K562 (cell line): ENCODE data around the gene GPR3. TPM values are rescaled to one million over a fixed set of nuclear protein-coding genes. Genes with fewer than 3 reads are reported as not detected.

ENCODE experiments used
- ATF3 ChIP-seq, 2 experiments: fragments of 450-650 bp in 1 of 2; sonication (generic) in 1 of 2; formaldehyde crosslinking in 1 of 2; IDR thresholded peaks in 1 of 2; conservative IDR thresholded peaks in 1 of 2; 2 replicates each; pipeline versions ENCODE4 v1.6.1 to v1.8.1; 2016 to 2023; ENCODE audit warnings: mild to moderate bottlenecking in 2 of 2, moderate library complexity in 2 of 2, inconsistent platforms in 1 of 2, missing genetic modification reagents in 1 of 2
- ATF7 ChIP-seq: fragments of 450-650 bp; IDR thresholded peaks from 2 replicates; pipeline ENCODE4 v1.7.1; 2014; ENCODE audit warnings: mild to moderate bottlenecking, moderate library complexity
- BACH1 ChIP-seq: fragments of 200-800 bp; sonication (Bioruptor generic); IDR thresholded peaks from 2 replicates; pipeline ENCODE4 v1.6.1; 2016; ENCODE audit warnings: missing genetic modification characterization, missing compliant biosample characterization
- ESRRB ChIP-seq: fragments of 250-450 bp; sonication (Bioruptor Pico); IDR thresholded peaks from 2 replicates; pipeline ENCODE4 v1.5.0; 2020; ENCODE audit warnings: mild to moderate bottlenecking, moderate library complexity, borderline replicate concordance
- FOSL1 ChIP-seq: fragments of 200-800 bp; sonication (Bioruptor generic); conservative IDR thresholded peaks from 2 replicates; pipeline ENCODE4 v1.6.1; 2016; ENCODE audit warnings: missing genetic modification characterization, missing compliant biosample characterization
- HCFC1 ChIP-seq: IDR thresholded peaks from 2 replicates; pipeline ENCODE4 v1.6.1; 2012; ENCODE audit warnings: low read depth, low read length, improper control_type of control experiment
- HDAC2 ChIP-seq: fragments of 450-650 bp; IDR thresholded peaks from 2 replicates; pipeline ENCODE4 v1.6.1; 2016; ENCODE audit warnings: mild to moderate bottlenecking
- KDM1A ChIP-seq, 2 experiments: fragments of 450-650 bp; IDR thresholded peaks; 2 replicates each; pipeline ENCODE4 v1.6.1; 2016; ENCODE audit warnings: mild to moderate bottlenecking in 2 of 2
- LEF1 ChIP-seq: fragments of 450-650 bp; IDR thresholded peaks from 2 replicates; pipeline ENCODE4 v1.6.1; 2016; ENCODE audit warnings: mild to moderate bottlenecking
- PRDM10 ChIP-seq: fragments of 450-650 bp; IDR thresholded peaks from 2 replicates; pipeline ENCODE4 v1.6.1; 2018; ENCODE audit not compliant: partially characterized antibody
- RCOR1 ChIP-seq, 2 experiments: IDR thresholded peaks; 2 replicates each; pipeline ENCODE4 v1.6.1; 2012; ENCODE audit warnings: low read depth in 2 of 2, low read length in 2 of 2, borderline replicate concordance in 1 of 2, improper control_type of control experiment in 1 of 2
- RFX1 ChIP-seq: fragments of 450-650 bp; IDR thresholded peaks from 2 replicates; pipeline ENCODE4 v1.6.1; 2016; ENCODE audit warnings: mild to moderate bottlenecking, moderate library complexity
- RREB1 ChIP-seq: fragments of 250-450 bp; sonication (Bioruptor Pico); IDR thresholded peaks from 2 replicates; pipeline ENCODE4 v1.4.0; 2020
- TEAD2 ChIP-seq: fragments of 450-650 bp; IDR thresholded peaks from 2 replicates; pipeline ENCODE4 v1.6.1; 2016; ENCODE audit warnings: missing genetic modification characterization, control low read depth, missing compliant biosample characterization
- ZBTB7A ChIP-seq: IDR thresholded peaks from 2 replicates; pipeline ENCODE4 v1.6.1; 2011; ENCODE audit warnings: low read depth, mild to moderate bottlenecking, low read length, moderate library complexity, borderline replicate concordance; ENCODE audit not compliant: control insufficient read depth
- ZFP36 ChIP-seq: fragments of 150-350 bp; IDR thresholded peaks from 2 replicates; pipeline ENCODE4 v1.6.1; 2018; ENCODE audit warnings: low read length, low read depth; ENCODE audit not compliant: partially characterized antibody
- polyA plus RNA-seq, 8 experiments: library from polyadenylated mRNA; depleted of rRNA in 4 of 8; stranded (reverse) in 5 of 8; unstranded in 3 of 8; fragments of >200 nt; fragmentation: Nextera tagmentation in 2 of 8; fragmentation: Illumina TruSeq in 1 of 8; extraction: Ambion mirVana in 2 of 8; extraction: Trizol in 1 of 8; gene quantifications; 2 replicates each; pipeline versions ENCODE4 v1.2.1 to v1.2.3, GENCODE V29; 2011 to 2014; ENCODE audit warnings: inconsistent platforms in 1 of 8, missing spikeins in 1 of 8
- total RNA-seq, 7 experiments: library from RNA; depleted of rRNA in 6 of 7; stranded (reverse); fragments of >200 nt in 6 of 7; fragmentation: Illumina TruSeq in 2 of 7; extraction: Trizol in 2 of 7; gene quantifications; 2 replicates each; pipeline versions ENCODE4 v1.2.1 to v1.2.3, GENCODE V29; 2011 to 2021; ENCODE audit warnings: low replicate concordance in 1 of 7

Gene GPR3
- total and polyA plus RNA-seq, 9 of the 15 experiments (the other 6 are each of a cell fraction or from before 2014, with no cell fraction given), result 0.24 to 11.5 (median 3.7) TPM

- TF ChIP-seq RREB1 (CRISPR knock-in tag) (no peak), RCOR1 (IDR thresholded peaks at IDR 0.05; ENCODE audit: borderline replicate concordance in 1 of 2, low read depth in 2 of 2, low read length in 2 of 2) (0 out of 4 replicates have a peak, but pooled peaks of 1 of the 2 experiments have one; percentile 30), FOSL1 (tag) (peak; percentile 44; the same call in 1 of the 2 replicates), HDAC2 (peak; percentile 41; the same call in 1 of the 2 replicates), ZBTB7A (peak; percentile 33; the same call in 1 of the 2 replicates), ATF3 (IDR thresholded peaks at IDR 0.05) (peak; percentile 66), ATF3 (CRISPR knock-in tag; conservative IDR thresholded peaks at IDR 0.05) (no peak), ATF7 (no peak), RFX1 (no peak), ESRRB (CRISPR knock-in tag) (no peak), ZFP36 (peak; percentile 99), PRDM10 (no peak), TEAD2 (tag) (no peak), LEF1 (no peak), HCFC1 (no peak), KDM1A (IDR thresholded peaks at IDR 0.05) (peak in 1 of 2 experiments; percentile 87; a peak in 2 of 4 replicates), BACH1 (tag) (no peak)
These were observed 45.3 kb upstream of the GPR3 start (continued) for GRCh38 chr1:27346991-27347624.
